CD1c-positive myeloid dendritic cell (primary cell): ENCODE data around the gene ASCC3.
"Not testable (repeated sequence)": the region's sequence is repeated elsewhere in the genome, so short reads cannot be mapped to it uniquely, and the experiment has no call there.

Source experiments
- DNase-seq: peaks from one replicate; pipeline ENCODE4 v3.0.0-alpha.2; 2016; ENCODE audit errors: extremely low spot score

Gene ASCC3

GRCh38 chr6:100889351-100889750, 8.2 kb upstream of the ASCC3 start:
- DNase-seq = no peak

GRCh38 chr6:100886076-100886475, 4.9 kb upstream of the ASCC3 start:
- DNase-seq = no peak

- no peak for DNase-seq
Measured at GRCh38 chr6:100883347-100883746, 2.2 kb upstream of the ASCC3 start.

GRCh38 chr6:100881707-100882040, 545 bp upstream of the ASCC3 start:
- DNase-seq = peak; percentile 8

- DNase-seq = peak; percentile 41
Measured at GRCh38 chr6:100880149-100880852, 828 bp downstream of the ASCC3 start.

GRCh38 chr6:100879317-100879716, 1.8 kb downstream of the ASCC3 start:
- no peak for DNase-seq

- no peak for DNase-seq
Measured at GRCh38 chr6:100877851-100878250, 3.3 kb downstream of the ASCC3 start.

- DNase-seq = no peak
Measured at GRCh38 chr6:100876251-100876650, 4.9 kb downstream of the ASCC3 start.

GRCh38 chr6:100865525-100865924, 15.6 kb downstream of the ASCC3 start:
- DNase-seq = no peak

GRCh38 chr6:100862063-100862462, 19.1 kb downstream of the ASCC3 start:
- no peak for DNase-seq

- DNase-seq = no peak
Measured at GRCh38 chr6:100856146-100856545, 25.0 kb downstream of the ASCC3 start.

- DNase-seq = no peak
Measured at GRCh38 chr6:100851819-100852218, 29.3 kb downstream of the ASCC3 start.

- DNase-seq = no peak
Measured at GRCh38 chr6:100850174-100850573, 31.0 kb downstream of the ASCC3 start.

GRCh38 chr6:100846276-100846675, 34.9 kb downstream of the ASCC3 start:
- no peak for DNase-seq

GRCh38 chr6:100845676-100846075, 35.5 kb downstream of the ASCC3 start:
- DNase-seq = no peak

GRCh38 chr6:100839419-100839818, 41.7 kb downstream of the ASCC3 start:
- DNase-seq = no peak

- DNase-seq = no peak
Measured at GRCh38 chr6:100838011-100838410, 43.1 kb downstream of the ASCC3 start.

- DNase-seq = no peak
Measured at GRCh38 chr6:100833972-100834574, 47.1 kb downstream of the ASCC3 start.

GRCh38 chr6:100829077-100829595, 52.0 kb downstream of the ASCC3 start:
- DNase-seq = not testable (repeated sequence)

- DNase-seq = no peak
Measured at GRCh38 chr6:100823041-100823440, 58.1 kb downstream of the ASCC3 start.

GRCh38 chr6:100818066-100818465, 63.1 kb downstream of the ASCC3 start:
- DNase-seq = no peak

- no peak for DNase-seq
Measured at GRCh38 chr6:100810015-100810414, 71.1 kb downstream of the ASCC3 start.

- no peak for DNase-seq
Measured at GRCh38 chr6:100809346-100809745, 71.8 kb downstream of the ASCC3 start.
